GM21515 (cell line): ENCODE measurements around the gene STAM.
A peak's percentile ranks its signal among the peaks of the same experiment; 100 is the strongest.

Experiments used
- ATAC-seq: cut with Tn5 transposase; IDR thresholded peaks from one replicate; pipeline ENCODE4 v1.9.1; 2021; ENCODE audit not compliant: unreplicated experiment

STAM gene

GRCh38 chr10:17645621-17646345 is 1.8 kb downstream of the STAM start:
- no peak for ATAC-seq

GRCh38 chr10:17647326-17647725 is 3.4 kb downstream of the STAM start:
- no peak for ATAC-seq

- no peak for ATAC-seq
These were observed 4.5 kb downstream of the STAM start for GRCh38 chr10:17648243-17649035.

- no peak for ATAC-seq
These were observed 5.1 kb downstream of the STAM start for GRCh38 chr10:17649052-17649451.

GRCh38 chr10:17649836-17650235 is 5.9 kb downstream of the STAM start:
- no peak for ATAC-seq

- no peak for ATAC-seq
These were observed 6.5 kb downstream of the STAM start for GRCh38 chr10:17650416-17650815.

GRCh38 chr10:17651896-17652295 is 7.9 kb downstream of the STAM start:
- no peak for ATAC-seq

GRCh38 chr10:17652585-17652984 is 8.6 kb downstream of the STAM start:
- no peak for ATAC-seq

GRCh38 chr10:17655009-17655408 is 11.1 kb downstream of the STAM start:
- no peak for ATAC-seq

GRCh38 chr10:17655567-17656146 is 11.7 kb downstream of the STAM start:
- peak; percentile 79 for ATAC-seq

GRCh38 chr10:17657103-17657500 is 13.2 kb downstream of the STAM start:
- ATAC-seq, result no peak

- no peak for ATAC-seq
These were observed 15.4 kb downstream of the STAM start for GRCh38 chr10:17659365-17659764.

- no peak for ATAC-seq
These were observed 17.0 kb downstream of the STAM start for GRCh38 chr10:17660921-17661320.

- ATAC-seq, result no peak
These were observed 17.6 kb downstream of the STAM start for GRCh38 chr10:17661510-17661909.

GRCh38 chr10:17662193-17663138 is 18.5 kb downstream of the STAM start:
- no peak for ATAC-seq

GRCh38 chr10:17663450-17663849 is 19.5 kb downstream of the STAM start:
- no peak for ATAC-seq

GRCh38 chr10:17665747-17666146 is 21.8 kb downstream of the STAM start:
- ATAC-seq, result no peak

- ATAC-seq, result peak; percentile 22
These were observed 24.7 kb downstream of the STAM start for GRCh38 chr10:17668435-17669184.

GRCh38 chr10:17669185-17669872 is 25.4 kb downstream of the STAM start:
- ATAC-seq, result peak; percentile 49

GRCh38 chr10:17671307-17671706 is 27.4 kb downstream of the STAM start:
- no peak for ATAC-seq
